ENCODE measurements around the gene TNS4. TPM values are rescaled to one million over a fixed set of nuclear protein-coding genes. Genes with fewer than 3 reads are reported as not detected.

TNS4 gene
- total RNA-seq, 1 donor from 2014 or later: not detected

GRCh38 chr17:40509626-40510327 lies 8.4 kb upstream of the TNS4 start:
- Histone ChIP-seq H3K36me3 (no peaks in the 10 kb centered on the region), H3K27ac (replicated peaks) (peak overlapping the region; percentile 33), H3K27me3 (ENCODE audit: low read depth) (no peaks in the 10 kb centered on the region), H3K4me3 (no peak overlapping the region), H3K9me3 (replicated peaks) (no peaks in the 10 kb centered on the region), H3K4me1 (peaks cover 7% of the 10 kb centered on the region)
- TF ChIP-seq CTCF (IDR thresholded peaks at IDR 0.05; ENCODE audit: borderline replicate concordance): no peak
- DNase-seq: no peak
- intact Hi-C loops (cut with micrococcal nuclease): no loop called here

GRCh38 chr17:40506786-40507185 lies 5.4 kb upstream of the TNS4 start:
- H3K27ac ChIP-seq (replicated peaks): no peak overlapping the region
- DNase-seq: no peak
- intact Hi-C loops (cut with micrococcal nuclease): no loop called here
- H3K4me3 ChIP-seq: no peak overlapping the region
- no peak for TF ChIP-seq CTCF (IDR thresholded peaks at IDR 0.05; ENCODE audit: borderline replicate concordance)
- H3K4me1 ChIP-seq: peaks cover 7% of the 10 kb centered on the region
- H3K27me3 ChIP-seq (ENCODE audit: low read depth): no peaks in the 10 kb centered on the region
- peaks cover 14% of the 10 kb centered on the region for H3K9me3 ChIP-seq (replicated peaks)
- no peaks in the 10 kb centered on the region for H3K36me3 ChIP-seq

GRCh38 chr17:40503154-40503553 lies 1.7 kb upstream of the TNS4 start:
- Histone ChIP-seq H3K9me3 (replicated peaks) (peaks cover 14% of the 10 kb centered on the region), H3K27me3 (ENCODE audit: low read depth) (no peaks in the 10 kb centered on the region), H3K27ac (replicated peaks) (no peak overlapping the region), H3K4me1 (peaks cover 28% of the 10 kb centered on the region), H3K4me3 (no peak overlapping the region), H3K36me3 (no peaks in the 10 kb centered on the region)
- intact Hi-C loops (cut with micrococcal nuclease): no loop called here
- no peak for DNase-seq
- no peak for TF ChIP-seq CTCF (IDR thresholded peaks at IDR 0.05; ENCODE audit: borderline replicate concordance)

- Histone ChIP-seq H3K9me3 (replicated peaks) (peaks cover 14% of the 10 kb centered on the region), H3K27ac (replicated peaks) (no peak overlapping the region), H3K4me3 (no peak overlapping the region), H3K27me3 (ENCODE audit: low read depth) (no peaks in the 10 kb centered on the region), H3K36me3 (no peaks in the 10 kb centered on the region), H3K4me1 (peaks cover 28% of the 10 kb centered on the region)
- no peak for TF ChIP-seq CTCF (IDR thresholded peaks at IDR 0.05; ENCODE audit: borderline replicate concordance)
- intact Hi-C loops (cut with micrococcal nuclease): no loop called here
- DNase-seq: no peak
Measured at GRCh38 chr17:40502716-40503115, 1.3 kb upstream of the TNS4 start.

GRCh38 chr17:40500709-40501108 lies 714 bp downstream of the TNS4 start:
- no peak for DNase-seq
- peaks cover 28% of the 10 kb centered on the region for H3K4me1 ChIP-seq
- TF ChIP-seq CTCF (IDR thresholded peaks at IDR 0.05; ENCODE audit: borderline replicate concordance): no peak
- no peaks in the 10 kb centered on the region for H3K27me3 ChIP-seq (ENCODE audit: low read depth)
- peaks cover 14% of the 10 kb centered on the region for H3K9me3 ChIP-seq (replicated peaks)
- H3K36me3 ChIP-seq: no peaks in the 10 kb centered on the region
- no peak overlapping the region for H3K4me3 ChIP-seq
- intact Hi-C loops (cut with micrococcal nuclease): no loop called here
- H3K27ac ChIP-seq (replicated peaks): no peak overlapping the region

Data from left ventricle myocardium inferior (tissue), 1 donor.